ENCODE measurements around the gene LRRC36. TPM values are rescaled to one million over a fixed set of nuclear protein-coding genes. Genes with fewer than 3 reads are reported as not detected.

LRRC36 gene
- total RNA-seq, 6 experiments from 2014 or later = not detected

DNA sequence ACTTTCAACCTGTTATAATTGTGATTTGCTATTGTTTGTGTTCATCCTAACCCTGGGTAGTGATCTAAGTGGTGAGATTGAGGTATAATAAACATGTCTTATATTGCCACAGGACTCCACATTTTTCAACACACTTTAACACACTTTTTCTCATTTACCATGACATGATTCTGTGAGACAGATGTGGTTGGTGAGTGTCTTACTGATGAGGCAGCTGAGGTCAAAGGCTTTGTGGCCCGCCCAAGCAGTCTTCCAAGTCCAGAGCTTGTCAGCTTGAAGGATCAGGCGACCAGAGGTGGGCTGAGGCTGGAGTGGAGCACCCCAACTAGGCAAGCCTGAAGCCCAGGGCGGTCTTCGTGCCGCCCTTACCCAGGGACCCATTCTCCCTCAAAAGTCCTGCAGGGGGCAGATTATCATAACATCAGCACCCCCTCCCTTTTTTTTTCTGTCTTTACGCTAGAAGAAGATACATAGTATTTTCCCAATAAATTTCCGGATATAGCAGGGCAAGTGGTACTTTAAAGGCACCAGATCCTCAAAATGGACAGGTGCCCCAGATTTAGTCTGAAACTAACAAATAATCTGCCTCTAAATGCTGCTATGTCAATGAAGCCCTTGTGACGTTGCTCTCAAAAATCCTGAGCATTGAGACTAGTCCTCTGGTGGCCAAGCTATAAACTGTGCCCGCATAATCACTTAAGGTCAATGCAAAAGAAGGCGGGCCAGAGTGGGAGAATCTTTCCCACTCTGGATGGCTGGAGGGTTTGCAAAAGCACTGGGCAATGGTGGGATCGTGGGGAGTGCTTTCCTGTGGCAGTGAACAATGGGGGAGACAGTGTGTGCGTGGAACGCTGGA is 21.2 kb upstream of the LRRC36 start:
- H3K9me3 ChIP-seq = no peaks in the 10 kb centered on the region
- ATAC-seq = no peak
- peak in 1 of 3 donors; percentile 23 for DNase-seq
- intact Hi-C loops (cut with DNase I) = no loop called here
- TF ChIP-seq POLR2A (IDR thresholded peaks at IDR 0.05) = no peak
- TF ChIP-seq, protein P1, sequence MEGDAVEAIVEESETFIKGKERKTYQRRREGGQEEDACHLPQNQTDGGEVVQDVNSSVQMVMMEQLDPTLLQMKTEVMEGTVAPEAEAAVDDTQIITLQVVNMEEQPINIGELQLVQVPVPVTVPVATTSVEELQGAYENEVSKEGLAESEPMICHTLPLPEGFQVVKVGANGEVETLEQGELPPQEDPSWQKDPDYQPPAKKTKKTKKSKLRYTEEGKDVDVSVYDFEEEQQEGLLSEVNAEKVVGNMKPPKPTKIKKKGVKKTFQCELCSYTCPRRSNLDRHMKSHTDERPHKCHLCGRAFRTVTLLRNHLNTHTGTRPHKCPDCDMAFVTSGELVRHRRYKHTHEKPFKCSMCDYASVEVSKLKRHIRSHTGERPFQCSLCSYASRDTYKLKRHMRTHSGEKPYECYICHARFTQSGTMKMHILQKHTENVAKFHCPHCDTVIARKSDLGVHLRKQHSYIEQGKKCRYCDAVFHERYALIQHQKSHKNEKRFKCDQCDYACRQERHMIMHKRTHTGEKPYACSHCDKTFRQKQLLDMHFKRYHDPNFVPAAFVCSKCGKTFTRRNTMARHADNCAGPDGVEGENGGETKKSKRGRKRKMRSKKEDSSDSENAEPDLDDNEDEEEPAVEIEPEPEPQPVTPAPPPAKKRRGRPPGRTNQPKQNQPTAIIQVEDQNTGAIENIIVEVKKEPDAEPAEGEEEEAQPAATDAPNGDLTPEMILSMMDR (IDR thresholded peaks at IDR 0.05) = no peak
- H3K27ac ChIP-seq = no peak overlapping the region
- H3K27me3 ChIP-seq = no peaks in the 10 kb centered on the region
- no peaks in the 10 kb centered on the region for H3K36me3 ChIP-seq
- H3K4me3 ChIP-seq = no peak overlapping the region
- H3K4me1 ChIP-seq = no peaks in the 10 kb centered on the region
- WGBS (ENCODE audit: insufficient coverage, low coverage, low lambda C conversion rate, missing lambda C conversion rate) = 72% methylated on average over 5 of the region's 13 CpGs

DNA sequence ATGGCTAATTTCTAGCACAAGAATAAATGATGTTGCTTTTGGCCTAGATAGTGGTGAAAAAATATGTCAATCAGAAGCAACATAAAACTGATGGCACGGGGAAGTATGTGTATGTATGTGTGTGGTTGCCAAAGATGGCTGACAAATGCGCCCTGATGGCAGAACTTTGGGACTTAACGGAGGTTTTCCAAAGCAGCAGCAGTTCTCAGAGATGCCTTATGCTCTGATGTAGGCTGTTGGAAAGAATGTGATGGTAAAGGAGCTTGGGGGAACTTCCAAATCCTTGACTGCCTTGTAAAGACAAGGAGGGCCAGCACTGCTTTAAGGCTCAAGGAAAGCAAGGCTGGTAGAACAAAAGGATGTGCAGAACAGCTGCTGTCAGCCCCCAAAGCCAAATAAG is 16.1 kb upstream of the LRRC36 start:
- WGBS (ENCODE audit: insufficient coverage, low coverage, low lambda C conversion rate, missing lambda C conversion rate) = 81% methylated on average over 3 of the region's 3 CpGs
- no peak for DNase-seq

DNA sequence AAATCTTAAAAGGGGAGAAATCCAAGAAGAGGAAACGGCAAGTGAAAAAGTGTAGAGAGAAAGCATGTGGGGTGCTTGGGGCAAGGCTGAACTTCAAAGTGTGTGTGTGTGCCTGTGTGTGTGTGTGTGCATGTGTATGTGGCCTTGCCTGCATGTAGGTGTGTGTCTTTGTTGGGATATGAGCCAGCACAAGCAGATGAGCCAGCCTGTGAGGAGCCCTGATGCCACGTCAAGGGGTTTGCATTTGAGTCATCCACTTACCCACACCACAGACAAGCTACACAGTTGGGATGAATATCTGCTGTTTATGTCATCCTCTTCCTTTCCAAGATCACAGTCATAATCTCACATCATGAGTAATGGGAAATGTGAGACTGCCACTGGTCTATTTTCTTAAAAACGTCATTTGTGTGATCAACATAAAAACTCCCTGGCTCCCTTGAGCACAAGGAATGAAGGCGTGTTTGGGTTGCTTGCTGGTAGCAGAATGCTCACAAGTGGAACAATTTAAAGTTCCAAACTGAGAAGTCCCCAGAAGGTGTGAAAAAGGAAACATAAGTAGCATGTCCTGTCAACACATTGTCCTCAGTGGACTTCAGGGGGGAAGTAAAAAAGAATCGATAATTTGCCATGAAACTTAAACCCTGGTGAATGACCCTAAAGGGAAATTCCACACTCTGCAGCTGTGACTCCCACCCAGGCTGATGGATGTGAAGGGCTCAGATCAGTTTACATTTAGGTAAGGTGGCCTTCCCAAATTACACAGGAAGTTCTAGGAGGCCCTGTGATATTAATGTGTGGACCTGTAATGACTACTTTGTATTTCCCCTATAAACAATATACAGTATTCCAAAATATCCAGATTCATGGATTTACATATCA is 14.8 kb upstream of the LRRC36 start:
- TF ChIP-seq, protein P1 (IDR thresholded peaks at IDR 0.05) = no peak
- no peak for TF ChIP-seq POLR2A (IDR thresholded peaks at IDR 0.05)
- ATAC-seq (peak in 1 of 4 donors; percentile 51), DNase-seq (peak in 1 of 3 donors; percentile 15)
- Histone ChIP-seq H3K27me3 (no peaks in the 10 kb centered on the region), H3K4me1 (no peaks in the 10 kb centered on the region), H3K4me3 (no peak overlapping the region), H3K27ac (no peak overlapping the region), H3K36me3 (no peaks in the 10 kb centered on the region), H3K9me3 (no peaks in the 10 kb centered on the region)
- 66% methylated on average over 5 of the region's 5 CpGs for WGBS (ENCODE audit: insufficient coverage, low coverage, low lambda C conversion rate, missing lambda C conversion rate)
- intact Hi-C loops (cut with DNase I) = no loop called here

More for the DNA sequence above, 16.1 kb upstream of the LRRC36 start:
- Histone ChIP-seq H3K4me1 (no peaks in the 10 kb centered on the region), H3K36me3 (no peaks in the 10 kb centered on the region), H3K27ac (no peak overlapping the region), H3K4me3 (no peak overlapping the region), H3K9me3 (no peaks in the 10 kb centered on the region), H3K27me3 (no peaks in the 10 kb centered on the region)
- intact Hi-C loops (cut with DNase I) = no loop called here
- no peak for ATAC-seq
- no peak for TF ChIP-seq POLR2A (IDR thresholded peaks at IDR 0.05)
- TF ChIP-seq, protein P1 (IDR thresholded peaks at IDR 0.05) = no peak

DNA sequence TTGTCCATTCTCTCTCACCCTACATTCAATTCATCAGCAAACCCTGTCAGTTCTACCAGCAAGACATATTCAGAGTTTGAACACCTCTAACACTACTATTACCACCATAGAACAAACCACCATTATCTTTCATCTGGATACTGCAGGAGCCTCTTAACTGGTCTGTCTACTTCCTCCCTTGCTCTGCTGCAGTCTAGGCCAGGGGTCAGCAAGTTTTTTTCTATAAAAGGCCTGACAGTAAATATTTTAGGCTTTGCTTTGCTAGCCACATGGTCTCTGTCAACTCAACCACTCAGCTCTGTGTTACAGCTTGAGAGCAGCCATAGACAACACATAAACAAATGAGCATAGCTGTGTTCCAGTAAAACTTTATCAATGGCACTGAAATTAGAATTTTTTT is 13.9 kb upstream of the LRRC36 start:
- Histone ChIP-seq H3K4me1 (no peaks in the 10 kb centered on the region), H3K27me3 (no peaks in the 10 kb centered on the region), H3K9me3 (no peaks in the 10 kb centered on the region), H3K4me3 (no peak overlapping the region), H3K36me3 (no peaks in the 10 kb centered on the region), H3K27ac (no peak overlapping the region)
- DNase-seq = no peak
- intact Hi-C loops (cut with DNase I) = no loop called here
- TF ChIP-seq POLR2A (IDR thresholded peaks at IDR 0.05) = no peak
- TF ChIP-seq, protein P1 (IDR thresholded peaks at IDR 0.05) = no peak
- peak in 1 of 4 donors; percentile 22 for ATAC-seq

Measured in right lobe of liver (tissue), 6 donors.